Adipose tissue (tissue), 3 donors: ENCODE data around the gene BORA. TPM values are rescaled to one million over a fixed set of nuclear protein-coding genes. Genes with fewer than 3 reads are reported as not detected.
"Not testable (repeated sequence)": the region's sequence is repeated elsewhere in the genome, so short reads cannot be mapped to it uniquely, and the experiment has no call there.

Experiments
- H3K27ac ChIP-seq: one replicate; pipeline ENCODE4 v1.5.1; 2013; ENCODE audit warnings: low read depth, low read length
- WGBS, 3 donors: extraction: QIAGEN DNeasy Blood & Tissue Kit; methylation state at CpG; one replicate each; pipeline ENCODE4 v1.1.7; 2013; 5-methylcytosine and 5-hydroxymethylcytosine counted together
- polyA plus RNA-seq, 3 donors: library from polyadenylated mRNA; stranded (reverse); fragments of 200-250 nt; gene quantifications; one replicate each; pipeline ENCODE4 v1.2.3, GENCODE V29; 2013
- donor health status: healthy with polysubstance abuse.
- donor health status: Bipolar disorder and iron deficiency.
- donor health status: healthy.

Gene BORA
- polyA plus RNA-seq, 3 donors = 0.78 to 5.5 (median 1.2) TPM

DNA sequence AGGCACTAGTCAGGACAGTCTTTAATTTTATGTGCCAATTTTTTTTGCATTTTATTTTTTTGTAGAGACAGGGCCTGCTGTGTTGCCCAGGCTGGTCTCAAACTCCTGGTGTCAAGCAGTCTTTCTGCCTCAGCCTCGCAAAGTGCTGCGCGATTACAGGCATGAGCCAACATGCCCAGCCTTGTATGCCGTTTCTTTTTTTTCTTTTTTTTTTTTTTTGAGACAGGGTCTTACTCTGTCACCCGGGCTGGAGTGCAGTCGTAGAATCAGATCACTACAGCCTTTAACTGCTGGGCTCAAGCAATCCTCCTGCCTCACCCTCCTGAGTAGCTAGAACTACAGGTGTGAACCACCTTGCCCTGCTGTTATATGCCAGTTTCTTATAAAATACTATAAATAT, 26.4 kb downstream of the BORA start:
- 92 to 95% (median 93%) methylated on average over 6 of the region's 6 CpGs for WGBS, 3 donors

GRCh38 chr13:72757792-72758535, 30.2 kb downstream of the BORA start:
- 71 to 73% (median 73%) methylated on average over 4 of the region's 4 CpGs for WGBS, 3 donors
- no peak overlapping the region for H3K27ac ChIP-seq

More for the DNA sequence above, 26.4 kb downstream of the BORA start:
- no peak overlapping the region for H3K27ac ChIP-seq

DNA sequence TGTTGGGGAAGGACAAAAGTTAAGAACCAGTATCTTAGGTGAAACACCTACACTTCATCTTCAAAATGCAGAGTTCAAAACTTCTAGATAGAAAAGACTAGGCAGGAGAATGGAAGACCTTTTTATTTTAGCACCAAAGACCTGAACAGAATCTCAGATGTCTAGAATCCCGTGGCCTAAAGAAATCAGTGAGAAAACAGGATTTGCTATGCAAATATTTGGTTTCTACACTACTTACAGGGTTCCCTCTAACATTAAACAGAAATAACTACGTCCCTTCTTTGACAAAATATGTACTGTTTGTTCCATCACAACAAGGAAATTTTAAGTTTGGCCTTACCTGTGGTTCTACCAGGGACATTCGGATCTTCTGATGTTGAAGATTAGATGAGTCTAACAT, 32.5 kb downstream of the BORA start:
- 63 to 95% (median 93%) methylated on average over 3 of the region's 3 CpGs for WGBS, 3 donors
- H3K27ac ChIP-seq = no peak overlapping the region

- WGBS, 3 donors = 57 to 70% (median 64%) methylated on average over 2 of the region's 2 CpGs
- H3K27ac ChIP-seq = no peak overlapping the region
These were observed 35.7 kb downstream of the BORA start for GRCh38 chr13:72763411-72763810.

- H3K27ac ChIP-seq = no peak overlapping the region
- 88 to 91% (median 88%) methylated on average over 2 of the region's 2 CpGs for WGBS, 3 donors
These were observed 46.3 kb downstream of the BORA start for GRCh38 chr13:72774019-72774418.

DNA sequence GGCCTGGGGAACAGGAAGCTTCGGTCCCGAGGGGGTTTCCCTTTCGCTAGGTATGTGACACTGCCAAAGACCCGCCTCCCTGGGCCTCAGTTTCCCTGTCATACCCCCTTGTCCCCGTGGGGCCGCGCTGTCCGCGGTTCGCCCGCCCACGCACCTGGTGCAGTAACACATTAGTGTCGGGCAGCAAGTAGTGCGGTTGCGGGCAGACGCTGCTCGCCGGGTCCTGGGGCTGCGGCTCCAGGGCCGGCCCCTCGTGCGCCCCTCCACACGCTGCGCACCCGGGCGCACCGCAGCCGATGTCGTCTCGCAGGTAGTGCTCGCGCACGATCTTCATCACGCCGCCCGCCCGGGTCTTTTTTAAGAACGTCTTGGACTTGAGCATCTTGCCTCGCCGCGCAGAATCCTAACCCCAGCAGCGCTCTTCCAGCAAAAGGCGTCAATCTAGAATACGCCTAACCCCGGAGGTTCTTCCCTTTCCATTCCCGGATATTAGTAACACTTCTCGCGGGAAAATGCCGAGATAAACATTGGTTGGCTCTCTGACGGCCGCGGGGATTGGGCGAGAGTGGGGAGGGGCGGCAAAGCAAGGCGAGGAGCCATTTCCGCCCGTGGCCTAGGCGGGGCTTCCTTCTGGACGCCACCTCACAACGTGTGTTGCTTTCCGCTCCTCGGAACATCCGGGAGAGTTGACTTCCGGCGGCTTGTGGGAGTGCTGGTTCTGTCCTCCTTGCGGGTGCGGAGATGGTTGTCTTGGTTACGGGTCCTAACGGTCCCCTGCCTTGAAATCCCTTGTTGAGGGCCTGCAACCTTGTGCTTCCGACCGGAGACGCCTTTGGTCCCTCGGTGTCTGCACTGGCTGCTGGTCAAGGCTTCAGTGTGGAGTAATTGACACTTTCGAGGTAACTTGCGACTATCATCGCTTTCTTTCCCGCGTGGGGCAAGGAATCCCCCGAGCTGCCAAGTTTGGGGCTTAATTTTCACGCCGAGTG, 54.0 kb downstream of the BORA start, which contains the start of the genes DIS3 and PIBF1:
Gene DIS3 (minus strand): TSS at position 450 of the 989 bp plus-strand sequence. CDS start 68 bp downstream, at position 382.
Gene PIBF1 (plus strand): TSS at position 683 of the 989 bp plus-strand sequence. CDS start 1,337 bp downstream, outside the sequence.
- H3K27ac ChIP-seq = peak within 1 kb of the TSS; percentile 35
- 0% methylated on average over 81 of the region's 81 CpGs for WGBS, 3 donors

DNA sequence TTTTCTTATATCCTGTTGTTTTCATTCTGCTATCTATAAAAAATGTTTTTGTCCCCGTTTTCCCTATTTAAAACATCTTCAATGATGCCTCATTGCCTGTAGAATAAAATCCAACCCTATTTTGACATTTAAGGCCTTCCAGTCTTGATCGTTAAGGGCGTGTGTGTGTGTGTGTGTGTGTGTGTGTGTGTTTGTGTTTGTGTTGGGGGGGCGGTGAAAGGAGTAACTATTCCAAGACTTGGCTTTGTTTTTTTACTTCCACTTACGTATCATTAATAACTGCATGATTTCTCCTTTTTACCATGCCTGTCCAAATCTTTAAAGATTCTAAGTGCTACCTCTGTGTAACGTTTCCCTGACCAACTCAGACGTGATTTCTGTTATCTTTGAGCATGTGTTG, 55.0 kb downstream of the BORA start:
- no peak overlapping the region for H3K27ac ChIP-seq
- 1 to 6% (median 3%) methylated on average over 7 of the region's 7 CpGs for WGBS, 3 donors

GRCh38 chr13:72784679-72785078, 57.0 kb downstream of the BORA start:
- 93 to 96% (median 95%) methylated on average over 4 of the region's 4 CpGs for WGBS, 3 donors
- not testable (repeated sequence) for H3K27ac ChIP-seq

DNA sequence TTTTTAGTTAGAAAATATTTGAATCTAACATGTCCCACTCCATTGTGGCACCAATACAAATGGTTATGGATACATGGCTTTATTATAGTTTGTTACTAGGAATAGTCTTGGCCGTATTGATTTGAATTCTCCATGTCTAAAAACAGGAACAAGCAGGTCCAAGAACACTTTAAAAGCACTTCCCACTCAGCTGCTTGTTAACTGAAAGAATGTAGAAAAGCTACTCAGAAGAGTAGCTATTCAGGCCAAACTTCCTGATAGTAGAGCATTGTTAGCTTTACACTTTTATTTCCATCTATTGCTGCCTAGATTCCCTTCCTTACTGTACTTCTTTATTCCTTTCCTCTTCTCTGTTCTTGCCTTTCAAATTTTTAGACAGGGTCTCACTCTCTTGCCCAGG, 61.1 kb downstream of the BORA start:
- 56 to 76% (median 65%) methylated on average over 1 of the region's 1 CpG for WGBS, 3 donors
- H3K27ac ChIP-seq = no peak overlapping the region

DNA sequence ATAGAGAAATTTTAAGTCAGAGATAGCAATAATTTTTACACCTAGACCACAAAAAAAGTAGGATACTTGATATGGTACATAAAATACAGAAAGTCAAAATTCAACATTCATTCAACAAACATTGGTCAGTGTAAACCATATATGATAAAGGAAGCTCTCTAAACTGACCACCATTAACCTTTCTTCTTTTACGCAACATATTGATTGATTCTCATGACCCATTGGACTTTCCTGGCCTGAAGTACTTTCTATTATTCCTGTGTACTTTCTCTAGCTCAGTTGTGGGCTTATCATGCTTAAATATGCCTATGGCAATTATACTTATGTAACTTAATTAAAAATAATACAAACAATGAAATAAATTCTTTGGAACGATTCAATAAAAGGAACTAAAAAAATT, 64.9 kb downstream of the BORA start:
- no peak overlapping the region for H3K27ac ChIP-seq
- 94 to 96% (median 95%) methylated on average over 2 of the region's 2 CpGs for WGBS, 3 donors

- 54 to 70% (median 62%) methylated on average over 3 of the region's 3 CpGs for WGBS, 3 donors
- H3K27ac ChIP-seq = no peak overlapping the region
These were observed 71.1 kb downstream of the BORA start for GRCh38 chr13:72798817-72799216.

DNA sequence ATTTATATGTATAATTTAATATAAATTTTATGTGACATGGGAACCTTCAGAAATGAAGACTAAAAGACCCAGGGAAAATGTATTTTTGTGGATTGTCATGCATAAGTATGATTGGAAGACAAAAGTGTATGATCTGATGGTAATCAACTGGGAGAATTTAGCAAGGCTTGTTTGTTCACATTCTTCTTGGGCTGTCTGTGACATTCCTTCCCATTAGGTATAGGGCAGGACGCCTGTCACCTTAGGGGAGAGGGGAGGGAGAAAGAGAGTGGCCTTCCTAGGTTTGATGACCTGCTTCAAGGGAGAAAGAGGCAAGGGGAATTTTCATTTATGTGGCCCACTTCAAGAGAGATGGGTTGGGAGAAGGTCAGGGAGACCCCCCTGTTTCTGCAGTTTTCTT, 76.6 kb downstream of the BORA start:
- WGBS, 3 donors = 91 to 100% (median 97%) methylated on average over 1 of the region's 1 CpG
- H3K27ac ChIP-seq = no peak overlapping the region

Other genes with a start within 250 kb of the BORA start
- gene MZT1, start 294 bp upstream of the BORA start, polyA plus RNA-seq = 1 to 10 TPM; 3.9 to 7.0 (median 4.1) TPM
- gene DIS3, start 54.0 kb downstream of the BORA start, polyA plus RNA-seq = 10 to 100 TPM in 1 of 3 donors, 1 to 10 TPM in 2; 4.9 to 13.8 (median 9.1) TPM
- 10 to 100 TPM in 1 of 3 donors, 1 to 10 TPM in 2; 4.1 to 21.7 (median 5.7) TPM for gene PIBF1, start 54.2 kb downstream of the BORA start, polyA plus RNA-seq